ENCODE results near the gene LRRC74A. TPM values are rescaled to one million over a fixed set of nuclear protein-coding genes. Genes with fewer than 3 reads are reported as not detected.

LRRC74A gene
- total RNA-seq, 6 experiments from 2014 or later: not detected

DNA sequence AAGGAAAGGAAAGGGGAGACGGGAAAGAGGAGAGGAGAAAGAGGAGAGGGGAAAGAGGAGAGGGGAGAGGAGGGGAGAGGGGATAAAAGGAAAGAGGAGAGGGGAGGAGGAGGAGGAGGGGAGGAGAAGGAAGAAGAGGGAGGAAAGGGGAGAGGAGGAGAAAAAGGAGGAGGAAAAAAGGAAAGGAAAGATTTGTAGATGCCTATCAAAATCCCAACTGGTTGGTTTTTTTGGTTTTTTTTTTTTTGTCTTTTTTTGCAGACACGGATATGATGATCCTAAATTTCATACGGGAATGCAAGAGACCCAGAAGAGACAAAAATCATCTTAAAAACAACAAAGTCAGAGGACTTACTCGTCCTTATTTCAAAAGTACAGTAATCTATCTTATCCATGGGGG is 32.9 kb upstream of the LRRC74A start:
- no peaks in the 10 kb centered on the region; the same call in none of the 2 replicates for H3K27me3 Mint-ChIP-seq (ENCODE audit: insufficient read depth)
- no peak overlapping the region for H3K27ac Mint-ChIP-seq
- peaks cover 6% of the 10 kb centered on the region; the same call in 1 of the 2 replicates for H3K4me1 Mint-ChIP-seq (ENCODE audit: low read depth)
- H3K4me3 Mint-ChIP-seq: no peak overlapping the region
- no peaks in the 10 kb centered on the region for H3K9me3 Mint-ChIP-seq
- DNase-seq: no peak
- no peak for TF ChIP-seq CTCF (IDR thresholded peaks at IDR 0.05)
- H3K36me3 Mint-ChIP-seq (ENCODE audit: low read depth): no peaks in the 10 kb centered on the region

- Mint-ChIP-seq H3K27ac (no peak overlapping the region), H3K27me3 (ENCODE audit: insufficient read depth) (no peaks in the 10 kb centered on the region; the same call in 1 of the 2 replicates), H3K9me3 (no peaks in the 10 kb centered on the region), H3K4me1 (ENCODE audit: low read depth) (peaks cover 6% of the 10 kb centered on the region; the same call in 1 of the 2 replicates), H3K36me3 (ENCODE audit: low read depth) (no peaks in the 10 kb centered on the region), H3K4me3 (no peak overlapping the region)
- TF ChIP-seq CTCF (IDR thresholded peaks at IDR 0.05): no peak
- no peak for DNase-seq
These were observed 32.3 kb upstream of the LRRC74A start for GRCh38 chr14:76793956-76794355.

DNA sequence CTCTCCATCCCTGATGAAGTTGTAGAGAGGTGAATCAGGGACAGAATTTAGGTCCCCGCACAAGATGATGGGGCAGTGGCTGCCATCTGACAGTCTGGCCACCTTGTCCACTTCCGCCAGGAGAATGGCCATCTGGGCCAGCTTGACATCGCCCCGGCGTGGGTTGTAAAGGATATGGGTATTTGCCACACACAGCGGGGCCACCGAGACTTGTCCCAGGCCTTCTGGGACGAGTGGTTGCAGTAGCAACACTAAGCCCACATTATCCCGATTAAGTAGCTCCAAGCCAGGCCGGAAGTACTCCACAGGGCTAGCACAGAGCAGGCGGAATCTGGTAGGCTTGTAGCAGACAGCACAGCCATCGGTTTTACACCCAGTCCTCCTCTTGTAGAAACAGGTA is 19.8 kb upstream of the LRRC74A start:
- Mint-ChIP-seq H3K27ac (no peak overlapping the region), H3K4me1 (ENCODE audit: low read depth) (peaks cover 11% of the 10 kb centered on the region), H3K36me3 (ENCODE audit: low read depth) (peaks cover 13% of the 10 kb centered on the region), H3K9me3 (no peaks in the 10 kb centered on the region), H3K27me3 (ENCODE audit: insufficient read depth) (no peaks in the 10 kb centered on the region; the same call in 1 of the 2 replicates), H3K4me3 (no peak overlapping the region)
- no peak for TF ChIP-seq CTCF (IDR thresholded peaks at IDR 0.05)
- DNase-seq: no peak

DNA sequence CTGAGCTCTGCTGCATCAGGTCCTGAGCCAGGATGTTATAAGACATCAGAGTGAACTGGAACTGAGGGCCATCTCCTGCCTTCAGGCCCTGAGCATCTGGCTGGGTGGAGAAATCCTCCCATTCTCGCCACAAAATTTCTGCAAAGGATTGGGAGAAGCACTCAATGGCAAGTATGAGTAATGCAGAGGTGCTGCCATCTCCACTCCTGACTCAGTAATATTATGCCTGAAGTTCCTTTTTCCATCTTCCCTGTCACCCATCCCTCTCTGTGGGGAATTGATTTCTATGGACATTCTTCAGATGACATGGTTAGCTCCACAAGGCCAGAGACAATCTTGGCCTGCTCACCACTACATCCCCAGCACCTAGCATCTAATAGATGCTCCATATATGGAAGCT is 18.2 kb upstream of the LRRC74A start:
- no peaks in the 10 kb centered on the region; the same call in 1 of the 2 replicates for H3K27me3 Mint-ChIP-seq (ENCODE audit: insufficient read depth)
- no peak overlapping the region for H3K27ac Mint-ChIP-seq
- no peak for DNase-seq
- H3K4me3 Mint-ChIP-seq: no peak overlapping the region
- no peak for TF ChIP-seq CTCF (IDR thresholded peaks at IDR 0.05)
- H3K9me3 Mint-ChIP-seq: no peaks in the 10 kb centered on the region
- peaks cover 4% of the 10 kb centered on the region for H3K36me3 Mint-ChIP-seq (ENCODE audit: low read depth)
- peaks cover 18% of the 10 kb centered on the region for H3K4me1 Mint-ChIP-seq (ENCODE audit: low read depth)

DNA sequence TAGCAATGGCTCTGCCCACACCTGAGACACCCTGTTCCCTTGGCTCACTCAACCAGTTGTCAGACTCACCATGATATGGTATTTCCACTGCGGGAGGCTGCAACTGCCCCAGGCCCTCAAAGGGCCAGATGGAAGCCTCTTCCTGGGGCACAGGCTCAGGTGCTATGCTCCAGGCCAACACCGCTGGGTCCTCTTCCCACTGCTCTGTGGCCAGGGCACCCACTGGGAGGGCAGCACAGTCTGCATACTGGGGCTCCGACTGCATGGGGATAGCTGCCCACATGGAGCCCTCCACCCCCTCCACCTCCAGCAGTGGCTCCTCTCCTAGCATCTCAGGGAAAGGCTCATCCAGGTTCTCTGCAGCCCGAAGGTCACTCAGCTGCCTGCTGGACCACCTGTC is 17.2 kb upstream of the LRRC74A start:
- H3K36me3 Mint-ChIP-seq (ENCODE audit: low read depth): no peaks in the 10 kb centered on the region; the same call in 1 of the 2 replicates
- no peaks in the 10 kb centered on the region; the same call in 1 of the 2 replicates for H3K27me3 Mint-ChIP-seq (ENCODE audit: insufficient read depth)
- no peak for TF ChIP-seq CTCF (IDR thresholded peaks at IDR 0.05)
- H3K9me3 Mint-ChIP-seq: no peaks in the 10 kb centered on the region
- no peak for DNase-seq
- no peak overlapping the region for H3K4me3 Mint-ChIP-seq
- peaks cover 18% of the 10 kb centered on the region for H3K4me1 Mint-ChIP-seq (ENCODE audit: low read depth)
- no peak overlapping the region for H3K27ac Mint-ChIP-seq

DNA sequence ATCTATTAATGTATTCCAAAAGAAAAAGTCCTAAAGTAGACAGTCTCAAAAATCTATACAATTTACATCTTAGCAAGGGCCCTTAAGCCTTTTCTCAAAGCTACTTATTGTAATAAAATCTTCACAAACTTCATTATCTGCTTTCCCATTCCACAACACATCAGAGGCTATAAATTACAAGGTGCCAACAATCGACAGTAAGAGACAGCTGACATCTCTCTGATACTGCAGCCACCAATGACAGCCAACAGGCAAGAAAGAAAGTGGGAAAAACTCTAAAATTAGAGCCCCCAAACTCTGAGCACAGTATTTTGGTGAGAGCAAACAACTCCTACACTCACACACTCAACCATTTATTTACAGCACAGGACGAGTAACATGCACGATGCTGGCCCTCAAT is 15.7 kb upstream of the LRRC74A start:
- Mint-ChIP-seq H3K9me3 (no peaks in the 10 kb centered on the region), H3K27me3 (ENCODE audit: insufficient read depth) (no peaks in the 10 kb centered on the region; the same call in 1 of the 2 replicates), H3K4me3 (peak overlapping the region; percentile 96), H3K27ac (peak overlapping the region; percentile 80), H3K36me3 (ENCODE audit: low read depth) (no peaks in the 10 kb centered on the region), H3K4me1 (ENCODE audit: low read depth) (peaks cover 18% of the 10 kb centered on the region)
- no peak for TF ChIP-seq CTCF (IDR thresholded peaks at IDR 0.05)
- DNase-seq: no peak
